Stimulated activated CD8-positive, alpha-beta memory T cell treated with anti-CD3 and anti-CD28 coated beads, Interleukin-12 subunit alpha, Interleukin-12 subunit beta, amount 100 ng/mL, for 4 hours (primary cell): ENCODE measurements around the gene NT5E.
"Not testable (repeated sequence)": the region's sequence is repeated elsewhere in the genome, so short reads cannot be mapped to it uniquely, and the experiment has no call there.

Experiments used
- DNase-seq: peaks from one replicate; pipeline ENCODE4 v3.0.0-alpha.2; 2020; ENCODE audit warnings: low read depth

The NT5E gene

DNA sequence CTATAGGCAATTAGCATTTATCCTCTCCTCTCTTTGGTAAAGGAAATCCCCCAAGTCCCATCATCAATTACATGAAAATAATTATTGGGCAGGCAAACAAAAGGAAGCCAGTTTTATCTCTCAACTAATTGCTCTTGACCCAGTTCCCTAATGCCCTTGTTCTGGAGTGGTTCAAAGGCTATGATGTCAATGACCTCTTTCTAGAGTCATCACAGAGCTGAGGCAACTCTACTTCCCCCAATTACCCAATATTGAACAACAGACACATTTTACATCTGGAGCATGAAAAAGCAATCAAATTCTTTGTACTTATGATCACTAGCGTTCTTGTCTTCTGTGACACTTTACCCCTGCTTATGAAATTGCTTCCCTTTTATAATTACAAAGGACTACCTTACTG lies 43.5 kb downstream of the NT5E start:
- no peak for DNase-seq

- no peak for DNase-seq
Observed at GRCh38 chr6:85494547-85495536, 45.0 kb downstream of the NT5E start.

- DNase-seq = no peak
Observed at GRCh38 chr6:85496009-85496579, 46.2 kb downstream of the NT5E start.

GRCh38 chr6:85496856-85497255 lies 47.0 kb downstream of the NT5E start:
- DNase-seq = no peak

GRCh38 chr6:85498596-85499258 lies 48.8 kb downstream of the NT5E start:
- DNase-seq = no peak

GRCh38 chr6:85506441-85507093 lies 56.7 kb downstream of the NT5E start:
- no peak for DNase-seq

DNA sequence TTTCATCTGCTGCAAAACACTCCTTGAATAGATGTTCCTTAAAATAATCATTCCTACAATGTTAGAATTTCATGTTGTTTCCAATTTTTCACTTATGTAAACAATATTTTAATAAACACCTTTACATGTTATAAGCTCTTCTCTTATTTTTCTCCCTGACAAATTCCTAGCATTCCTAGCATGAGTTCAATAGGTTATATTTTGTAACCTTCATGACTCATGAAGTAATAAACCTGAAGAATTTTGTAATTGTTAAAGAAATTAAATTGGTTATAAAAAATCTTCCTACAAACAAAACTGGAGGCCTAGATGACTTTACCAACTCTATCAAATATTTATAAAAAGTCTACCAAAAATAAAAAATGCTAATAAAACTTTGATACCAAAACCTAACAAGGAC lies 66.3 kb downstream of the NT5E start:
- DNase-seq = no peak

DNA sequence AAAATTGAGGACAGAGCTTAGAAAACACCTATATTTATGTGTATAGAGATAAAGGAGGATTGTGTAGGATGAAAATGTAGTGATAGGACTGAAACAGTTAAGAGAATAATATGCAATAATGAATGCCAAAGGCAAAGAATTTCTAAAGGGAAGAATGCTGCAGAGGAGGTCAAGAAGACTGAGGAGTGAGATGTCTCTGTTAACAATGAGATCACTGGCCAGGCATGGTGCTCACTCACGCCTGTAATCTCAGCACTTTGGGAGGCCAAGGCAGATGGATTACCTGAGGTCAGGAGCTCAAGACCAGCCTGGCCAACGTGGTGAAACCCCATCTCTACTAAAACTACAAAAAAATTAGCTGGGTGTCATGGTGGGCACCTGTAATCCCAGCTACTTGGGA lies 74.4 kb downstream of the NT5E start:
- not testable (repeated sequence) for DNase-seq

- no peak for DNase-seq
Observed at GRCh38 chr6:85537055-85537494, 87.2 kb downstream of the NT5E start.

- no peak for DNase-seq
Observed at GRCh38 chr6:85544776-85545175, 94.9 kb downstream of the NT5E start.
